Keratinocyte (primary cell): ENCODE results near the gene NOP9. TPM values are rescaled to one million over a fixed set of nuclear protein-coding genes. Genes with fewer than 3 reads are reported as not detected.

ENCODE experiments used
- DNase-seq: peaks from one replicate; pipeline ENCODE4 v3.0.0-alpha.2; 2011; ENCODE audit warnings: low read depth, missing footprints, low spot score
- FAIRE-seq: peaks from 2 replicates; lab custom pipeline; 2011; peaks lifted over from hg19 to GRCh38; lab: Jason Lieb, UNC
- H2AFZ ChIP-seq: 2 replicates; pipeline ENCODE4 v1.6.0; 2012; ENCODE audit warnings: low read length, control low read depth, inconsistent platforms; ENCODE audit not compliant: control insufficient read depth
- H3K27ac ChIP-seq: 2 replicates; pipeline ENCODE4 v1.5.1; 2011; ENCODE audit warnings: low read length; ENCODE audit not compliant: control insufficient read depth, insufficient read depth
- H3K27me3 ChIP-seq: 3 replicates; pipeline ENCODE4 v1.6.0; 2011; ENCODE audit warnings: low read length; ENCODE audit not compliant: control insufficient read depth, insufficient read depth; ENCODE audit errors: extremely low read depth
- H3K36me3 ChIP-seq, 2 experiments: 2 replicates in 1 of 2; 3 replicates in 1 of 2; pipeline ENCODE4 v1.5.1; 2011; ENCODE audit warnings: low read length in 2 of 2, mild to moderate bottlenecking in 1 of 2; ENCODE audit not compliant: control insufficient read depth in 2 of 2, insufficient read depth in 2 of 2; ENCODE audit errors: extremely low read depth in 1 of 2
- H3K4me1 ChIP-seq: 3 replicates; pipeline ENCODE4 v1.5.1; 2011; ENCODE audit warnings: low read length; ENCODE audit not compliant: control insufficient read depth, insufficient read depth; ENCODE audit errors: extremely low read depth
- H3K4me2 ChIP-seq: 3 replicates; pipeline ENCODE4 v1.6.0; 2011; ENCODE audit warnings: low read depth, low read length; ENCODE audit not compliant: control insufficient read depth, insufficient read depth; ENCODE audit errors: extremely low read depth
- H3K4me3 ChIP-seq, 3 experiments: fragments of 200-600 bp in 1 of 3; sonication (generic) in 1 of 3; 2 replicates in 2 of 3; 3 replicates in 1 of 3; pipeline ENCODE4 v1.5.1; 2011 to 2016; ENCODE audit warnings: low read length in 3 of 3, mild to moderate bottlenecking in 3 of 3, control low read depth in 2 of 3, inconsistent platforms in 1 of 3, low read depth in 1 of 3, mixed read lengths in 1 of 3, mixed run types in 1 of 3, moderate library complexity in 1 of 3; ENCODE audit not compliant: control insufficient read depth in 2 of 3, insufficient read depth in 2 of 3; ENCODE audit errors: extremely low read depth in 1 of 3
- H3K79me2 ChIP-seq: 2 replicates; pipeline ENCODE4 v1.6.0; 2012; ENCODE audit warnings: low read length; ENCODE audit not compliant: control insufficient read depth, insufficient read depth
- H3K9ac ChIP-seq: 3 replicates; pipeline ENCODE4 v1.6.0; 2011; ENCODE audit warnings: low read length; ENCODE audit not compliant: control insufficient read depth, insufficient read depth; ENCODE audit errors: extremely low read depth
- H3K9me1 ChIP-seq: 3 replicates; pipeline ENCODE4 v1.6.0; 2011; ENCODE audit warnings: low read length; ENCODE audit not compliant: control insufficient read depth, insufficient read depth; ENCODE audit errors: extremely low read depth
- H3K9me3 ChIP-seq: 2 replicates; pipeline ENCODE4 v1.5.1; 2012; ENCODE audit warnings: low read depth, low read length; ENCODE audit not compliant: control insufficient read depth
- H4K20me1 ChIP-seq: 3 replicates; pipeline ENCODE4 v1.6.0; 2011; ENCODE audit warnings: low read length; ENCODE audit not compliant: control insufficient read depth, insufficient read depth; ENCODE audit errors: extremely low read depth
- CTCF ChIP-seq, 3 experiments: IDR thresholded peaks in 1 of 3; conservative IDR thresholded peaks in 1 of 3; optimal IDR thresholded peaks in 1 of 3; 2 replicates in 2 of 3; 3 replicates in 1 of 3; pipeline versions ENCODE3 to v1.5.1; 2011; ENCODE audit warnings: low read length in 3 of 3, mild to moderate bottlenecking in 3 of 3, moderate library complexity in 2 of 3, control low read depth in 1 of 3, inconsistent platforms in 1 of 3; ENCODE audit not compliant: insufficient read depth in 2 of 3; ENCODE audit errors: extremely low read depth in 1 of 3
- EZH2 ChIP-seq: IDR thresholded peaks from one replicate; pipeline ENCODE4 v1.6.1; 2012; ENCODE audit warnings: inconsistent platforms, mild to moderate bottlenecking, low read length, moderate library complexity
- dilution Hi-C: fragments of 300-500 bp; cut with MboI; formaldehyde crosslinking; loops from one replicate; pipeline ENCODE4 v1.7.0; 2020; ENCODE audit warnings: low sequenced_read_pairs; ENCODE audit not compliant: extremely low pct_ligation_motif_present
- polyA plus RNA-seq, 5 experiments: library from polyadenylated mRNA; depleted of rRNA in 3 of 5; stranded (reverse) in 3 of 5; stranded (forward) in 1 of 5; unstranded in 1 of 5; fragments of >200 nt; gene quantifications; 1 replicate in 1 of 5; 2 replicates in 3 of 5; 3 replicates in 1 of 5; pipeline versions ENCODE4 v1.2.1 to v1.2.3, GENCODE V29; 2011 to 2012; ENCODE audit warnings: missing spikeins in 2 of 5, low read depth in 1 of 5, low replicate concordance in 1 of 5

Gene NOP9
- polyA plus RNA-seq, 1 donor (not counting 4 experiments of a cell fraction or from before 2014, with no cell fraction given): 19.9 TPM

DNA sequence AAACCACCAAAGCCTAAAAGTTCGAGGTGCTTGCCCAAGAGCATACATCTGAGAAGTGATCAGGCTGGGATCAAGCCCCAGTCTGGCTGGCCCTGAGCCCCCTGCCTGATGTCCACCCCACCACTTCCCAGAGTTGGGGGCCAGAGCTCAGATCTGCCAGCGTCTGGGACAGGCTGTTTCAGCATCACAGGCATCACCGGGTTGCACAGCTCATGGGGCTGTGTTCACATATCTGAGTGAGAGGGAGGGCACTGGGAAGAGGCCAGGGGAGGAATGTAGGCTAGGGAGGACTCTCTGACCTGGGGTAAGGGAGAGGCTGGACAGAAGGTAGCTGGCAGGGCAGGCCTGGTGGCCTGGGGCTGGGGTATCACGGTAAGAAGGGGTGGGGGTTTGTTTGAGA, 42.7 kb upstream of the NOP9 start:
- FAIRE-seq: no peak
- Histone ChIP-seq H3K79me2 (no peaks in the 10 kb centered on the region), H3K9ac (no peak overlapping the region), H3K27ac (no peak overlapping the region), H3K9me1 (no peaks in the 10 kb centered on the region), H3K36me3 (peaks cover 18 to 22% of the 10 kb centered on the region in 2 experiments), H4K20me1 (no peaks in the 10 kb centered on the region), H3K27me3 (no peaks in the 10 kb centered on the region), H3K4me1 (peaks cover 13% of the 10 kb centered on the region), H3K4me3 (no peak overlapping the region), H3K9me3 (no peaks in the 10 kb centered on the region), H3K4me2 (no peak overlapping the region), H2AFZ (no peak overlapping the region)
- DNase-seq: no peak
- TF ChIP-seq CTCF (optimal IDR thresholded peaks at IDR 0.05 in 1 of 3, IDR thresholded peaks at IDR 0.05 in 1 of 3, conservative IDR thresholded peaks at IDR 0.05 in 1 of 3; ENCODE audit: extremely low read depth in 1 of 3, insufficient read depth in 2 of 3, low read length in 3 of 3): no peak
- TF ChIP-seq EZH2: no peak
- dilution Hi-C loops: no loop called here

GRCh38 chr14:24258119-24258518, 41.5 kb upstream of the NOP9 start:
- Histone ChIP-seq H3K79me2 (no peaks in the 10 kb centered on the region), H3K4me2 (no peak overlapping the region), H3K9ac (no peak overlapping the region), H3K4me3 (no peak overlapping the region), H3K9me3 (no peaks in the 10 kb centered on the region), H3K27ac (no peak overlapping the region), H3K4me1 (peaks cover 13% of the 10 kb centered on the region), H3K36me3 (peaks cover 12 to 18% of the 10 kb centered on the region in 2 experiments), H2AFZ (no peak overlapping the region), H3K9me1 (no peaks in the 10 kb centered on the region), H3K27me3 (no peaks in the 10 kb centered on the region), H4K20me1 (no peaks in the 10 kb centered on the region)
- dilution Hi-C loops: no loop called here
- no peak for TF ChIP-seq CTCF (optimal IDR thresholded peaks at IDR 0.05 in 1 of 3, IDR thresholded peaks at IDR 0.05 in 1 of 3, conservative IDR thresholded peaks at IDR 0.05 in 1 of 3; ENCODE audit: extremely low read depth in 1 of 3, insufficient read depth in 2 of 3, low read length in 3 of 3)
- TF ChIP-seq EZH2: no peak
- DNase-seq (no peak), FAIRE-seq (no peak)
